ENCODE measurements around the gene TRPM4.

GRCh38 chr19:49231804-49232203, 74.2 kb downstream of the TRPM4 start:
- TF ChIP-seq CTCF (IDR thresholded peaks at IDR 0.05 in 2 of 3, conservative IDR thresholded peaks at IDR 0.05 in 1 of 3; ENCODE audit: control insufficient read depth in 2 of 3, extremely low read depth in 1 of 3, insufficient read depth in 1 of 3, low read depth in 3 of 3, low read length in 3 of 3) (no peak), SP1 (IDR thresholded peaks at IDR 0.05; ENCODE audit: low read depth, low read length) (no peak), FOS (IDR thresholded peaks at IDR 0.05; ENCODE audit: borderline replicate concordance, extremely low read depth, insufficient read length) (no peak), SREBF2 (IDR thresholded peaks at IDR 0.05; ENCODE audit: low read length) (no peak), POLR2A (IDR thresholded peaks at IDR 0.05; ENCODE audit: low read depth, low read length) (no peak)
